Subcutaneous abdominal adipose tissue (tissue), 5 donors: ENCODE measurements around the gene SRGAP2C.
"Not testable (repeated sequence)": the region's sequence is repeated elsewhere in the genome, so short reads cannot be mapped to it uniquely, and the experiment has no call there.

Experiments used
- H3K27ac ChIP-seq: one replicate; pipeline ENCODE4 v1.7.0; 2013; ENCODE audit warnings: low read depth, mild to moderate bottlenecking, inconsistent platforms, low read length, moderate library complexity
- H3K27me3 ChIP-seq, 5 donors: one replicate each; pipeline ENCODE4 v1.7.0; 2013; ENCODE audit warnings: low read length in 5 of 5, inconsistent platforms in 1 of 5; ENCODE audit not compliant: control insufficient read depth in 5 of 5, insufficient read depth in 4 of 5
- H3K36me3 ChIP-seq, 5 donors: one replicate each; pipeline ENCODE4 v1.7.0; 2013; ENCODE audit warnings: low read length in 5 of 5; ENCODE audit not compliant: control insufficient read depth in 5 of 5, insufficient read depth in 5 of 5
- H3K4me1 ChIP-seq, 5 donors: one replicate each; pipeline ENCODE4 v1.7.0; 2013; ENCODE audit warnings: low read length in 5 of 5, mild to moderate bottlenecking in 3 of 5, moderate library complexity in 1 of 5; ENCODE audit not compliant: control insufficient read depth in 5 of 5, insufficient read depth in 5 of 5
- H3K4me3 ChIP-seq, 5 donors: one replicate each; pipeline ENCODE4 v1.7.0; 2013; ENCODE audit warnings: low read length in 5 of 5, low read depth in 1 of 5
- H3K9ac ChIP-seq, 5 donors: one replicate each; pipeline ENCODE4 v1.7.0; 2013; ENCODE audit warnings: low read length in 5 of 5, mild to moderate bottlenecking in 4 of 5, moderate library complexity in 3 of 5
- H3K9me3 ChIP-seq, 5 donors: one replicate each; pipeline ENCODE4 v1.7.0; 2013; ENCODE audit warnings: low read length in 5 of 5; ENCODE audit not compliant: control insufficient read depth in 5 of 5
- donor health status: healthy.
- donor health status: healthy.
- donor health status: healthy.
- donor health status: healthy.
- donor health status: healthy.

SRGAP2C gene

GRCh38 chr1:121227544-121228330 lies 43.0 kb downstream of the SRGAP2C start:
- not testable (repeated sequence) for H3K4me3 ChIP-seq, H3K27ac ChIP-seq, H3K36me3 ChIP-seq, H3K4me1 ChIP-seq, H3K27me3 ChIP-seq, H3K9me3 ChIP-seq, H3K9ac ChIP-seq

- H3K36me3 ChIP-seq, H3K27ac ChIP-seq, H3K27me3 ChIP-seq, H3K4me3 ChIP-seq, H3K9me3 ChIP-seq, H3K9ac ChIP-seq, H3K4me1 ChIP-seq: not testable (repeated sequence)
Measured at GRCh38 chr1:121230636-121231035, 45.9 kb downstream of the SRGAP2C start.

GRCh38 chr1:121232445-121233125 lies 47.8 kb downstream of the SRGAP2C start:
- not testable (repeated sequence) for H3K4me3 ChIP-seq, H3K9me3 ChIP-seq, H3K27ac ChIP-seq, H3K9ac ChIP-seq, H3K4me1 ChIP-seq, H3K27me3 ChIP-seq, H3K36me3 ChIP-seq

GRCh38 chr1:121234090-121234759 lies 49.5 kb downstream of the SRGAP2C start:
- H3K27me3 ChIP-seq, H3K27ac ChIP-seq, H3K4me3 ChIP-seq, H3K36me3 ChIP-seq, H3K9me3 ChIP-seq, H3K9ac ChIP-seq, H3K4me1 ChIP-seq: not testable (repeated sequence)

- not testable (repeated sequence) for H3K9me3 ChIP-seq, H3K4me1 ChIP-seq, H3K27me3 ChIP-seq, H3K36me3 ChIP-seq, H3K9ac ChIP-seq, H3K27ac ChIP-seq, H3K4me3 ChIP-seq
Measured at GRCh38 chr1:121238384-121238783, 53.6 kb downstream of the SRGAP2C start.

GRCh38 chr1:121243913-121244312 lies 59.1 kb downstream of the SRGAP2C start:
- not testable (repeated sequence) for H3K36me3 ChIP-seq, H3K9me3 ChIP-seq

GRCh38 chr1:121246399-121246798 lies 61.6 kb downstream of the SRGAP2C start:
- H3K27ac ChIP-seq, H3K4me3 ChIP-seq, H3K27me3 ChIP-seq, H3K4me1 ChIP-seq, H3K9ac ChIP-seq, H3K36me3 ChIP-seq, H3K9me3 ChIP-seq: not testable (repeated sequence)

More at GRCh38 chr1:121243913-121244312, 59.1 kb downstream of the SRGAP2C start:
- not testable (repeated sequence) for H3K4me3 ChIP-seq, H3K27ac ChIP-seq, H3K27me3 ChIP-seq, H3K9ac ChIP-seq, H3K4me1 ChIP-seq

GRCh38 chr1:121252656-121253055 lies 67.9 kb downstream of the SRGAP2C start:
- H3K27ac ChIP-seq = not testable (repeated sequence)

GRCh38 chr1:121254618-121255017 lies 69.8 kb downstream of the SRGAP2C start:
- H3K27ac ChIP-seq, H3K4me3 ChIP-seq, H3K27me3 ChIP-seq, H3K36me3 ChIP-seq, H3K9me3 ChIP-seq, H3K9ac ChIP-seq, H3K4me1 ChIP-seq: not testable (repeated sequence)

More at GRCh38 chr1:121252656-121253055, 67.9 kb downstream of the SRGAP2C start:
- not testable (repeated sequence) for H3K36me3 ChIP-seq, H3K27me3 ChIP-seq, H3K4me1 ChIP-seq, H3K9me3 ChIP-seq, H3K9ac ChIP-seq, H3K4me3 ChIP-seq

- H3K27me3 ChIP-seq, H3K9ac ChIP-seq, H3K4me1 ChIP-seq, H3K36me3 ChIP-seq, H3K27ac ChIP-seq, H3K9me3 ChIP-seq, H3K4me3 ChIP-seq: not testable (repeated sequence)
Measured at GRCh38 chr1:121257632-121258031, 72.9 kb downstream of the SRGAP2C start.
